ENCODE data around the gene CC2D2B. TPM values are rescaled to one million over a fixed set of nuclear protein-coding genes. Genes with fewer than 3 reads are reported as not detected.

The CC2D2B gene
- total RNA-seq, 1 experiment from 2014 or later, result not detected

Other genes starting within 250 kb of the CC2D2B start
- 31.1 and 35.8 TPM in 2 replicates for gene TCTN3, start 214.0 kb upstream of the CC2D2B start, total RNA-seq (2014; rRNA removed; shearing (Covaris generic))
- 0.20 TPM in 1 of 2 replicates, not detected in the other for gene ENTPD1, start 151.8 kb upstream of the CC2D2B start, total RNA-seq (2014; rRNA removed; shearing (Covaris generic))
- gene CCNJ, start 135.6 kb downstream of the CC2D2B start, total RNA-seq (2014; rRNA removed; shearing (Covaris generic)), result 3.7 and 4.1 TPM in 2 replicates
- gene ZNF518A, start 222.3 kb downstream of the CC2D2B start, total RNA-seq (2014; rRNA removed; shearing (Covaris generic)), result 14.9 and 19.5 TPM in 2 replicates

Data from RPMI7951 (cell line).